ENCODE results near the gene MFAP3.

Gene MFAP3

DNA sequence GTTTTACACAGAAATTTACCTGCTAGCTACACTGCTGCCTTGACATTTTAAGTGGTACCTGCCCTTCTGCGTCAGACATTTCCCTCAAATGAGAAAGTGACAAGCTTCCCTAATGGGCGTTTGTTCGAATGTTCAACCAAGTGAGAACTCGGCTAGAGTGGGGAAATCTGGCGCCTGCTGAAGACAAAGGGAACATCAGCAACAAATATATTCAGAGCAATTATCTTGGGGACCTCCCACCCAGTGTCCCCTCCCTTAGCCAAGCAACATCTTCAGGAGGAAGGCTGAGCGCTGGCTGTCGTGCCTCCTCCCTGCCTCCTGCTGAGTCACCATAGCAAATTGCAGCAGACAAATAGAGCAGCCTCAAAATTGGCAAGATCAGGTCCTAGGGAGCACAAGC lies 57.1 kb downstream of the MFAP3 start:
- no peak for DNase-seq

DNA sequence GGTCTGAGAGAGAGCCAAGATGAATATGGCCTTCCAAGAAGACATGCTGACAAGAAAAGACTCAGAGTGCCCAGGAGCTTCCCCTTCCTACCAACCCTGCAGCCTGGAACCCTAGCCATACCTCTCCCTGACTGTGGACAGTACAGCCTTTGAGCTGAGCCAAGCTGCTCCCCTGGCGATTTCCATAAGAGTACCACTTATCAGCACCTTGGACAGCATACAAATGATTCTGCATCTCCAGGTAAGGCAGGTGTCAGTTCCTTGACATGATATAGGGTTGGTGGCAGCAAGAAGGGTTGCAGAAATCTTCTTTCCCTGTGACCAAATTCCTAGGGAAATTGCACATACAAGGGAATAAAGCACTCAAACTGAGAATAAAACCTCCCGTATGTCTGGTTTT lies 58.3 kb downstream of the MFAP3 start:
- DNase-seq, result no peak

DNA sequence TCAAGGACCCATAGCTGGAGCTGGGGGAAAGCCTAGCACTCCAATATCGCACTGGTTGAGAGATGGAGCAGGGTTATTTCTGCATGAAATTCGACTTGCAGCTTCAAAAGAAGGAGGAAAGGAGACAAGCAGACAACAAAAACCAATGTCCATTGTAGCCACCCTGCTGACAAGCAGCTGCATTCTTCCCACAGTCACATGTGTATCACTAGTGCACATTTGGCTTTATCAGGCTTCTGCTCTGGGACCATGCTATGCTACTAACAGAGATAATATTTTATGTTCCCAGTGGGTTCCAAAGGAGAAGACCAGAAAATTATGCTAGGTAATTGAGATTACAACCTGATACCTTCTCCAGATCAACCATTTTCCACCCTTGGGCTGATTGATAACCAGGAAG lies 59.7 kb downstream of the MFAP3 start:
- no peak for DNase-seq

DNA sequence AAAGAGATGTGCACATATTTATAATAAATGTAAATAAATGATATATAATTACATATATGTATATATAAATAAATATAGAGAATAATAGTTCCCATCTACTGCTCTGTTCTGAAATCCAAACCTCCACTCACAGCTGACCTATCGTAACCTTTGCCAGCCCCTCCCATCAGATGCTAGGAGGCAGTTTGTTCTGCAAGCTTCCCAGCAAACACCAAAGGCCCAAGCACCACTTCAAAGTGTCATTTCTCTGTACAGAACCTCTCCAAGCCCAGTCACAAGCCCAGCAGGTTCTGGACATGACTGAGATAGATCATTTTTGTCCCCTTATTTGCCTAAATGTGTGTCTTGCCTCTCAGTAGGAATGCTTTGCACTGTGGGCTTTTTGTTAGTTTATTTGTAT lies 62.4 kb downstream of the MFAP3 start:
- DNase-seq, result no peak

DNA sequence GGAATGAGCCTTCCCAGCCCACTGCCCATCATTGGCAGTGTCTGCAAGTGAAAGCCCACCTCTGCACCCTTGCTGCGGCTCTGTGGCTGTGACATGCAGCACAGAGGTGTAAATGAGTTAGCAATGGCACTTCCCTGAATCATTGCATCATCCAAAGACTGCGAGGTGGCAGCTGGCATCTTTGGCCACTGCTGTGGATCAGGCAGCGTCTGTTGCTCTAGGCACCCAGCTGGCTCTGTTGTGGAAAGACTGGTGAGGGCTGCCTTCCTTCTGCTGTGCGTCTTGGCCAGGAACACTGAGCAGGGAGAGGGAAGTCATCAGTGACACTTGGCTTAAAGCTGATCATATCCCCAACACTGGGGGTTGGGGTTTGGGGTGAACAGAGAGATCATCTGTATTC lies 64.5 kb downstream of the MFAP3 start:
- no peak for DNase-seq

Data from NCI-H526 treated with DMSO at 0.1 percent for 48 hours (cell line).